Naive thymus-derived CD4-positive, alpha-beta T cell (primary cell): ENCODE results near the gene AP3B1. TPM values are rescaled to one million over a fixed set of nuclear protein-coding genes. Genes with fewer than 3 reads are reported as not detected.
A peak's percentile ranks its signal among the peaks of the same experiment; 100 is the strongest.

Source experiments
- ATAC-seq: fragments of 150-1000 bp; cut with Tn5 transposase; 2 replicates; pipeline ENCODE4 v1.10.0; 2021; ENCODE audit warnings: mild to moderate bottlenecking, moderate library complexity
- CTCF ChIA-PET: fragments of 350-600 bp; sonication (Branson Sonifier 250); formaldehyde crosslinking; loops from one replicate; lab custom pipeline; 2021; ENCODE audit warnings: antibody characterized with exemption; lab: Charles Lee
- POLR2A ChIA-PET: fragments of 350-600 bp; sonication (Branson Sonifier 250); formaldehyde crosslinking; loops from one replicate; lab custom pipeline; 2021; ENCODE audit warnings: antibody characterized with exemption, inconsistent platforms; lab: Charles Lee
- DNase-seq, 9 donors: peaks; one replicate each; pipeline versions ENCODE4 v3.0.0 to v3.0.0-alpha.2; 2020 to 2022; ENCODE audit warnings: mixed read lengths in 1 of 9
- H3K27ac ChIP-seq: one replicate; pipeline ENCODE4 v1.7.0; 2013; ENCODE audit warnings: mild to moderate bottlenecking, low read depth, low read length, moderate library complexity
- H3K27me3 ChIP-seq, 2 donors: one replicate each; pipeline ENCODE4 v1.7.0; 2013; ENCODE audit warnings: low read length in 2 of 2, mild to moderate bottlenecking in 2 of 2, moderate library complexity in 2 of 2; ENCODE audit not compliant: control insufficient read depth in 2 of 2, insufficient read depth in 2 of 2
- H3K36me3 ChIP-seq, 3 experiments: 1 replicate in 2 of 3; 2 replicates in 1 of 3; pipeline ENCODE4 v1.7.0; 2013; ENCODE audit warnings: low read length in 3 of 3, mild to moderate bottlenecking in 3 of 3, moderate library complexity in 1 of 3; ENCODE audit not compliant: insufficient read depth in 3 of 3, control insufficient read depth in 2 of 3
- H3K4me1 ChIP-seq, 2 donors: one replicate each; pipeline ENCODE4 v1.7.0; 2013; ENCODE audit warnings: low read length in 2 of 2, mild to moderate bottlenecking in 2 of 2, moderate library complexity in 1 of 2; ENCODE audit not compliant: control insufficient read depth in 2 of 2, insufficient read depth in 2 of 2
- H3K4me3 ChIP-seq: 2 replicates; pipeline ENCODE4 v1.7.0; 2013; ENCODE audit warnings: mild to moderate bottlenecking, low read length
- H3K9me3 ChIP-seq, 3 experiments: 1 replicate in 2 of 3; 2 replicates in 1 of 3; pipeline ENCODE4 v1.7.0; 2013; ENCODE audit warnings: low read length in 3 of 3; ENCODE audit not compliant: control insufficient read depth in 2 of 3
- H3K27ac Mint-ChIP-seq, 9 donors: one replicate each; pipeline ENCODE4 v1.8.0; 2020 to 2022; ENCODE audit warnings: mixed read lengths in 9 of 9, mild to moderate bottlenecking in 8 of 9, moderate library complexity in 5 of 9, inconsistent platforms in 2 of 9
- H3K27me3 Mint-ChIP-seq, 5 donors: one replicate each; pipeline ENCODE4 v1.8.0; 2021 to 2022; ENCODE audit warnings: mixed read lengths in 5 of 5, mild to moderate bottlenecking in 1 of 5
- H3K36me3 Mint-ChIP-seq, 5 donors: one replicate each; pipeline ENCODE4 v1.8.0; 2020 to 2022; ENCODE audit warnings: mixed read lengths in 5 of 5, mild to moderate bottlenecking in 3 of 5, inconsistent platforms in 1 of 5
- H3K4me1 Mint-ChIP-seq, 7 donors: one replicate each; pipeline ENCODE4 v1.8.0; 2020 to 2022; ENCODE audit warnings: mixed read lengths in 7 of 7, mild to moderate bottlenecking in 3 of 7, inconsistent platforms in 1 of 7
- H3K4me3 Mint-ChIP-seq, 10 donors: one replicate each; pipeline ENCODE4 v1.8.0; 2020 to 2022; ENCODE audit warnings: mild to moderate bottlenecking in 10 of 10, mixed read lengths in 10 of 10, moderate library complexity in 6 of 10, inconsistent platforms in 2 of 10
- H3K9me3 Mint-ChIP-seq, 11 donors: one replicate each; pipeline ENCODE4 v1.8.0; 2020 to 2022; ENCODE audit warnings: mixed read lengths in 11 of 11, mild to moderate bottlenecking in 4 of 11, inconsistent platforms in 1 of 11, moderate library complexity in 1 of 11
- intact Hi-C, 2 donors: fragments of 100-400 bp; cut with micrococcal nuclease; formaldehyde crosslinking; loops; one replicate each; pipeline ENCODE4 v1.15.1; 2023
- polyA plus RNA-seq, 2 donors: library from polyadenylated mRNA; unstranded; fragments of 300-500 nt; fragmentation: Illumina TruSeq; gene quantifications; one replicate each; pipeline ENCODE4 v1.2.3, GENCODE V29; 2021
- total RNA-seq, 6 experiments: library from RNA in 5 of 6; stranded (reverse) in 5 of 6; gene quantifications; 1 replicate in 5 of 6; 2 replicates in 1 of 6; pipeline ENCODE4 v1.2.3 and lab custom pipeline; 2021 to 2026

AP3B1 gene
- total and polyA plus RNA-seq, 7 experiments from 2014 or later, result 28.3 to 45.0 (median 32.8) TPM

DNA sequence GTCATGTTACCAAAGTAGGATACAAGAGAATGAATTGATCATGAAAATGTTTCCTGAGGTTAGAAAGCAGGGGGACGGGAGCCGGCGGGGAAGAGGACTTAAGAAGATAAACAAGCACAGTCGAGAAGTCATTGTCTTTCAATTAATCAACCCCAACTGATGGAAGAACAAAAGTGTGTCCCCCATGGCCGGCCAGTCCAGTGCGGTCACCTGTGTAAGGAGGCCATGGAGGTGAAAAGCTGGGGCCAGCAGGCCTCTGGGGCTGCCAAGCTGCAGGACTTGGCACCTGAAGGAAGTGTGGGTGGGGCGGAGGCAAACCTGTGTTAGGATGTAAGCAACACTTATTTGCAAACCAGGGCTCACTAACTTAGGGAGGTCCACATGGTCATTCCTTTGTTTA lies 295.1 kb downstream of the AP3B1 start:
- Mint-ChIP-seq H3K9me3 (no peaks in the 10 kb centered on the region), H3K27ac (no peak overlapping the region), H3K27me3 (no peaks in the 10 kb centered on the region), H3K4me3 (no peak overlapping the region), H3K36me3 (peaks cover 8 to 63% (median 35%) of the 10 kb centered on the region in 5 donors), H3K4me1 (peaks cover 0 to 2% (median 0%) of the 10 kb centered on the region in 7 donors)
- POLR2A ChIA-PET, result no interaction called here
- ATAC-seq (no peak), DNase-seq (no peak)
- H3K27me3 ChIP-seq, result no peaks in the 10 kb centered on the region
- H3K36me3 ChIP-seq, result peaks cover 0 to 13% (median 0%) of the 10 kb centered on the region in 3 experiments
- intact Hi-C loops, result no loop called here
- CTCF ChIA-PET, result no interaction called here
- no peak overlapping the region for H3K27ac ChIP-seq
- H3K4me3 ChIP-seq, result no peak overlapping the region
- H3K9me3 ChIP-seq, result no peaks in the 10 kb centered on the region
- no peaks in the 10 kb centered on the region for H3K4me1 ChIP-seq

DNA sequence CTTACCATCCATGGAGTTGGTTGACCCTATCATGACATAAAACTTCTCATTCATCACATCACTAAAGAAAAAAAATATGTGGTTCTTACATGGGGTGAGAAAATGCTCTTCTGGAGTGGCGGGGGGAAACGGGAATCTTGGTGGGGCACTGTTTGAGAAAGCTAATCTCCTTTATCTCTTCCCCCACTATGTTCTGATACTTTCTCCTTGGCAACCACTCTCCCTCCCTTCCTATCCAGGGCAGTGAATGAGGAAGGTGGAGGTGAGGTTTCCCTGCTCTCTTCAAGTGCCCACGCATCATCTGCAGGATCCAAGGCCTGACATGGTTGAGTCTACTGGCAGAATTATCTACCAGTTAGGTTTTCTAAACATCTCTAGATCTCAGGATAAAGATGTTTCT lies 297.6 kb downstream of the AP3B1 start:
- H3K36me3 ChIP-seq, result peaks cover 0 to 10% (median 0%) of the 10 kb centered on the region in 3 experiments
- Mint-ChIP-seq H3K27me3 (no peaks in the 10 kb centered on the region), H3K36me3 (peaks cover 8 to 59% (median 38%) of the 10 kb centered on the region in 5 donors), H3K4me1 (no peaks in the 10 kb centered on the region), H3K4me3 (no peak overlapping the region), H3K9me3 (no peaks in the 10 kb centered on the region), H3K27ac (no peak overlapping the region)
- H3K4me1 ChIP-seq, result no peaks in the 10 kb centered on the region
- DNase-seq (no peak), ATAC-seq (no peak)
- POLR2A ChIA-PET, result no interaction called here
- no peaks in the 10 kb centered on the region for H3K9me3 ChIP-seq
- H3K4me3 ChIP-seq, result no peak overlapping the region
- no peak overlapping the region for H3K27ac ChIP-seq
- CTCF ChIA-PET, result no interaction called here
- intact Hi-C loops, result no loop called here
- H3K27me3 ChIP-seq, result no peaks in the 10 kb centered on the region

DNA sequence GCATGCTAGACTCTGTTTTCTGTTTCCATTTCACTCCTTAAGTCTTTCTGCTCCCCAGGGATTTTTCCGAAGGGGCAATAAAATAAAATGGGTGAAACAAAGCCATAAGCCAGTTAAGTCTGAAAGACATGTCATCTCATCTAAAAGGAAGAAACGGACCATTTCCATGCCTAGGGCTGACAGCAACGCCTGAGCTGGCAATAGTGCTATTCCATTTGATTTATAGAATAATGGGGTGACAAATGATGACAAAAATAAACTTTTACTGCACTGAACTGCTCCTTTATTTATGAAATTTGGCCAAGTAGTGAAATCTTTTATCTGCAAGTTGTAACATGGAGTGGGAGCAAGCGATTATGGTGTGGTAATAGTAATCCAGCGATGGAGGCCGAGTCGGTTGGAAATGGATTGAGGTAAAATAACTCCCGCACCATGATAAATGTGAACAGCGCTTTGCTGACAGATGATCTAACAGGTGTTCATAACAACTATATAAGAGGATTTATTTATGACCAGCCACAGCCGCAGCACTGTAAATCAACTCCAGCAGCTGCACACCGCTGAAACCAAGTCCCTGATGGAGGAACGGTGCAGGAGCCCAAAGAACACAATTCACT lies 298.6 kb downstream of the AP3B1 start:
- Mint-ChIP-seq H3K4me1 (no peaks in the 10 kb centered on the region), H3K9me3 (no peaks in the 10 kb centered on the region), H3K27ac (no peak overlapping the region), H3K36me3 (peaks cover 8 to 52% (median 30%) of the 10 kb centered on the region in 5 donors), H3K27me3 (no peaks in the 10 kb centered on the region), H3K4me3 (no peak overlapping the region)
- ATAC-seq (no peak), DNase-seq (no peak)
- H3K27ac ChIP-seq, result no peak overlapping the region
- intact Hi-C loops, result no loop called here
- no peak overlapping the region for H3K4me3 ChIP-seq
- H3K4me1 ChIP-seq, result no peaks in the 10 kb centered on the region
- CTCF ChIA-PET, result no interaction called here
- no peaks in the 10 kb centered on the region for H3K27me3 ChIP-seq
- POLR2A ChIA-PET, result no interaction called here
- no peaks in the 10 kb centered on the region for H3K9me3 ChIP-seq
- peaks cover 0 to 10% (median 0%) of the 10 kb centered on the region in 3 experiments for H3K36me3 ChIP-seq

DNA sequence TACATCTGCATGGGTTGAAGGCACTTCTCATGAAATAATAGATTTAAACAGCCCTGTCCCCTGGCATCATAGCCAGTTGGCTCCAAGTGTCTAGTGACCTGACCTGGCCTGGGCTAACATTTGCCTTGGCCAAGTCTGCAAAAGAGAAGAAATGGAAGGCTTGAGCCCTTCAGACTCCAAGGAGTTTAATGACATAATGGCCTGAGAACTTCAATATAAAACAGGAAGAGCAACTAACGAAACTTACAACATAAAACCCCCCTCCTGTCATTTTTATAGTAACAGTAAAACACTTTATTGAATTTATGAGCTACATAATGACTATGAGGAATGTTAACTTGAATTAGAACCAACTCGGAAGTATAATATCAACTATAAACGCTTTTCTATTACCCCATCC lies 299.6 kb downstream of the AP3B1 start:
- POLR2A ChIA-PET, result no interaction called here
- no peak for DNase-seq
- Mint-ChIP-seq H3K4me3 (no peak overlapping the region), H3K4me1 (no peaks in the 10 kb centered on the region), H3K9me3 (no peaks in the 10 kb centered on the region), H3K27me3 (no peaks in the 10 kb centered on the region), H3K36me3 (peaks cover 8 to 47% (median 25%) of the 10 kb centered on the region in 5 donors), H3K27ac (peak overlapping the region in 1 of 9 donors; percentile 2)
- no peak overlapping the region for H3K4me3 ChIP-seq
- ATAC-seq, result no peak
- H3K36me3 ChIP-seq, result peaks cover 0 to 10% (median 0%) of the 10 kb centered on the region in 3 experiments
- no peaks in the 10 kb centered on the region for H3K27me3 ChIP-seq
- no peak overlapping the region for H3K27ac ChIP-seq
- intact Hi-C loops, result no loop called here
- CTCF ChIA-PET, result no interaction called here
- H3K4me1 ChIP-seq, result no peaks in the 10 kb centered on the region
- no peaks in the 10 kb centered on the region for H3K9me3 ChIP-seq

DNA sequence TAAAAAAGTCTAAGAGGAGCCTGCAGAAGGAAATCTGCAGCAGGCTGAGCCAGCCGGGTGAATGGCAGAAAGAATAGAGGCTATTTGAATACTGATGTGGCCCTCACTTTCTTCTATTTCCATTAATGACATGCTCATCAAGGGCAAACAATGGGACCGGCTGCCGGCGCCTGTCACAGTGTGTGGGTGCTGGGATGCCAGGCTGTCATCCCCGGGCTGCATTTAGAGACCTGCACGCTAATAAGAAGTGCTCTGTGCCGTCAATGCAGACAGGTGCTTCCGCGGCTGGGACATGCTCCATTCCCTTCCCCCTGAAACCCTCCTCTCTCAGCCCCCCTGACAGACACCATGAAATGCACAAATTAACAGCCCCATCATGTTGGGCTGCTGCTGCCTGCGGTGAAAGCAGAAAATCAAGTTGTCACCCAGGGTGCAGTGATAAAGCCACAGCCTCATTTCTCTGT lies 300.6 kb downstream of the AP3B1 start:
- Histone ChIP-seq H3K4me1 (no peaks in the 10 kb centered on the region), H3K27me3 (no peaks in the 10 kb centered on the region), H3K4me3 (no peak overlapping the region), H3K27ac (no peak overlapping the region), H3K9me3 (no peaks in the 10 kb centered on the region), H3K36me3 (peaks cover 0 to 6% (median 0%) of the 10 kb centered on the region in 3 experiments)
- Mint-ChIP-seq H3K9me3 (no peaks in the 10 kb centered on the region), H3K4me3 (no peak overlapping the region), H3K36me3 (peaks cover 3 to 43% (median 17%) of the 10 kb centered on the region in 5 donors), H3K27me3 (no peaks in the 10 kb centered on the region), H3K27ac (no peak overlapping the region), H3K4me1 (no peaks in the 10 kb centered on the region)
- DNase-seq, result no peak
- CTCF ChIA-PET, result no interaction called here
- intact Hi-C loops, result no loop called here
- POLR2A ChIA-PET, result interaction anchor here (0.5 kb wide), 1 partner anchor 480 kb away, joined by 3 read pairs; no protein-coding TSS in a partner anchor
- ATAC-seq, result no peak

DNA sequence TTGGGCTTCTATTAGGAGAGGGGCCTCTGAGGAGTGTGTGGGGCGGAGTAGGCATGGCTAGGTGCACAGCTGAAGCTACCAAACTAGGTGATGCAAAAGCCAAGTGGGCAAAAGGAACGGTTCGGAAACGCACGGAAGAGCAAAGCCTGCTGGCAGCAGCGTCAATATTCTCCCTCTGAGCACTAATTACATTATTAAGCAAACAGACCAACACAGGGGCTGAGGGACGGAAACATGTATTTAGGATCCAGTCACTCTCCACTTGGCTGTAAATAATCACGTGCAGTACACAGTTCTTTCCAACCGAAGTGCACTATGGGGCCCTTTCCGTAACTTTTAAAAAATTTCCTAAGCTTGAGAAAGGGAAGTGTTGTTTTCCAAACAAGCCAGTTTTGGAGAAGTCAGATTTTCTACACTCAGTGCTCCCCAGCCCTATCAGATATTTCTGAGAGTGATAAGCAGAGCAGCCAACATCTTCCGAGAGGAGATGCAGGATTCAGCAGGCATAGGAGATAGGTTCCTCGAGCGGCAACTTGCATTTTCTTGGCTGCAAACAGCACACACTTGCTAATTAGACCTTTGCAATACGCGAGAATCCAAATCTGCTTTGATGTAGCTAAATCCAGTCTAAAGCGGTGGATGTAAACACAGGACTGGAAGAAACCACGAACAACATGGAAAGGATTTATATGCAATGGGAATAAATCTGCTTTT lies 301.2 kb downstream of the AP3B1 start:
- no peaks in the 10 kb centered on the region for H3K9me3 Mint-ChIP-seq
- POLR2A ChIA-PET, result interaction anchor here (0.5 to 1.3 kb wide), 2 partner anchors 18 to 480 kb away, joined by 3 read pairs; no protein-coding TSS in a partner anchor
- no peak for ATAC-seq
- no peak overlapping the region for H3K27ac Mint-ChIP-seq
- H3K36me3 ChIP-seq, result peaks cover 0 to 6% (median 0%) of the 10 kb centered on the region in 3 experiments
- no peaks in the 10 kb centered on the region for H3K4me1 ChIP-seq
- H3K27me3 ChIP-seq, result no peaks in the 10 kb centered on the region
- no peak overlapping the region for H3K4me3 ChIP-seq
- H3K4me1 Mint-ChIP-seq, result no peaks in the 10 kb centered on the region
- no peaks in the 10 kb centered on the region for H3K27me3 Mint-ChIP-seq
- H3K4me3 Mint-ChIP-seq, result no peak overlapping the region
- intact Hi-C loops, result no loop called here
- H3K27ac ChIP-seq, result no peak overlapping the region
- CTCF ChIA-PET, result interaction anchor here (0.6 kb wide), 1 partner anchor 41 kb away, joined by 3 read pairs; no protein-coding TSS in a partner anchor
- DNase-seq, result no peak
- no peaks in the 10 kb centered on the region for H3K9me3 ChIP-seq
- peaks cover 2 to 40% (median 11%) of the 10 kb centered on the region in 5 donors for H3K36me3 Mint-ChIP-seq
